ENCODE results near the gene C6orf120. TPM values are rescaled to one million over a fixed set of nuclear protein-coding genes. Genes with fewer than 3 reads are reported as not detected.

C6orf120 gene
- total and polyA plus RNA-seq, 2 experiments from 2014 or later: 37.9 to 58.8 TPM

- no peak overlapping the region for H3K4me3 ChIP-seq
- no peaks in the 10 kb centered on the region for H3K9me2 ChIP-seq (replicated peaks; ENCODE audit: insufficient read depth)
- no peaks in the 10 kb centered on the region for H3K4me1 ChIP-seq (ENCODE audit: insufficient read depth)
- H3K27me3 ChIP-seq: no peaks in the 10 kb centered on the region
- H3K79me2 ChIP-seq: no peaks in the 10 kb centered on the region
- H3K4me2 ChIP-seq: no peak overlapping the region
- H3K9me3 ChIP-seq (ENCODE audit: low read depth): no peaks in the 10 kb centered on the region
- H2AFZ ChIP-seq: no peak overlapping the region
- H3K36me3 ChIP-seq (replicated peaks; ENCODE audit: insufficient read depth, low read depth): no peaks in the 10 kb centered on the region
- WGBS (ENCODE audit: low lambda C conversion rate, missing lambda C conversion rate): 97% methylated on average over 24 of the region's 26 CpGs
- no peak for TF ChIP-seq EZH2phosphoT487 (IDR thresholded peaks at IDR 0.05; ENCODE audit: low read depth, severe bottlenecking, unreplicated experiment)
- TF ChIP-seq, protein P1, sequence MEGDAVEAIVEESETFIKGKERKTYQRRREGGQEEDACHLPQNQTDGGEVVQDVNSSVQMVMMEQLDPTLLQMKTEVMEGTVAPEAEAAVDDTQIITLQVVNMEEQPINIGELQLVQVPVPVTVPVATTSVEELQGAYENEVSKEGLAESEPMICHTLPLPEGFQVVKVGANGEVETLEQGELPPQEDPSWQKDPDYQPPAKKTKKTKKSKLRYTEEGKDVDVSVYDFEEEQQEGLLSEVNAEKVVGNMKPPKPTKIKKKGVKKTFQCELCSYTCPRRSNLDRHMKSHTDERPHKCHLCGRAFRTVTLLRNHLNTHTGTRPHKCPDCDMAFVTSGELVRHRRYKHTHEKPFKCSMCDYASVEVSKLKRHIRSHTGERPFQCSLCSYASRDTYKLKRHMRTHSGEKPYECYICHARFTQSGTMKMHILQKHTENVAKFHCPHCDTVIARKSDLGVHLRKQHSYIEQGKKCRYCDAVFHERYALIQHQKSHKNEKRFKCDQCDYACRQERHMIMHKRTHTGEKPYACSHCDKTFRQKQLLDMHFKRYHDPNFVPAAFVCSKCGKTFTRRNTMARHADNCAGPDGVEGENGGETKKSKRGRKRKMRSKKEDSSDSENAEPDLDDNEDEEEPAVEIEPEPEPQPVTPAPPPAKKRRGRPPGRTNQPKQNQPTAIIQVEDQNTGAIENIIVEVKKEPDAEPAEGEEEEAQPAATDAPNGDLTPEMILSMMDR (IDR thresholded peaks at IDR 0.05; ENCODE audit: poor library complexity): no peak
- TF ChIP-seq EZH2 (IDR thresholded peaks at IDR 0.05; ENCODE audit: borderline replicate concordance): no peak
- no peaks in the 10 kb centered on the region for H4K20me1 ChIP-seq (ENCODE audit: insufficient read depth, poor library complexity, severe bottlenecking)
- DNase-seq (ENCODE audit: low spot score): no peak
- no peak overlapping the region for H3K27ac ChIP-seq
Measured at GRCh38 chr6:169659820-169660610, 41.9 kb upstream of the C6orf120 start.

GRCh38 chr6:169660751-169661390, 41.1 kb upstream of the C6orf120 start:
- Histone ChIP-seq H3K36me3 (replicated peaks; ENCODE audit: insufficient read depth, low read depth) (no peaks in the 10 kb centered on the region), H3K27ac (no peak overlapping the region), H3K9me2 (replicated peaks; ENCODE audit: insufficient read depth) (no peaks in the 10 kb centered on the region), H3K4me1 (ENCODE audit: insufficient read depth) (no peaks in the 10 kb centered on the region), H3K9me3 (ENCODE audit: low read depth) (no peaks in the 10 kb centered on the region), H2AFZ (no peak overlapping the region), H3K27me3 (no peaks in the 10 kb centered on the region), H4K20me1 (ENCODE audit: insufficient read depth, poor library complexity, severe bottlenecking) (no peaks in the 10 kb centered on the region), H3K79me2 (no peaks in the 10 kb centered on the region), H3K4me3 (no peak overlapping the region), H3K4me2 (no peak overlapping the region)
- TF ChIP-seq, protein P1 (IDR thresholded peaks at IDR 0.05; ENCODE audit: poor library complexity): no peak
- no peak for TF ChIP-seq EZH2phosphoT487 (IDR thresholded peaks at IDR 0.05; ENCODE audit: low read depth, severe bottlenecking, unreplicated experiment)
- TF ChIP-seq EZH2 (IDR thresholded peaks at IDR 0.05; ENCODE audit: borderline replicate concordance): no peak
- DNase-seq (ENCODE audit: low spot score): no peak
- WGBS (ENCODE audit: low lambda C conversion rate, missing lambda C conversion rate): 98% methylated on average over 24 of the region's 26 CpGs

DNA sequence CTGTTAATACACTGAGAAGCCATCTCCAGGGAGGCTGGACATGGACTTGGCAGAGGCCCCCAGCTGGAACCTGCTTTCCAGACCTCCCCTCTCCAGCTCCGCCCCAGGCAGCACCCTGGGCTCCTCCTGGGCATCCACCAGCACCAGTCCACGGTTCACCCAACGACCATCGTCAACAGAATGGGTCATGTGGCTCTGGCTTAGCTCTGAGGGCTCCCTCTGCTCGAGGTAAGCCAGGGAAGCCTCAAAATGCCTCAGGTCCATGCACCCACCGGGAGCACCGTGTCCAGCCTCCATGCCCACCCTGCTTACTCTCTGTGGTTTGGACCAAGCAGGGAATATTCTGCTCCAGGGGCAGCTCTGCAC, 40.6 kb upstream of the C6orf120 start:
- H3K4me2 ChIP-seq: no peak overlapping the region
- no peak overlapping the region for H2AFZ ChIP-seq
- no peaks in the 10 kb centered on the region for H3K79me2 ChIP-seq
- H3K9me3 ChIP-seq (ENCODE audit: low read depth): no peaks in the 10 kb centered on the region
- no peak for DNase-seq (ENCODE audit: low spot score)
- no peaks in the 10 kb centered on the region for H3K27me3 ChIP-seq
- no peak overlapping the region for H3K27ac ChIP-seq
- no peaks in the 10 kb centered on the region for H3K9me2 ChIP-seq (replicated peaks; ENCODE audit: insufficient read depth)
- WGBS (ENCODE audit: low lambda C conversion rate, missing lambda C conversion rate): 97% methylated on average over 7 of the region's 7 CpGs
- H3K36me3 ChIP-seq (replicated peaks; ENCODE audit: insufficient read depth, low read depth): no peaks in the 10 kb centered on the region
- TF ChIP-seq, protein P1 (IDR thresholded peaks at IDR 0.05; ENCODE audit: poor library complexity): no peak
- TF ChIP-seq EZH2 (IDR thresholded peaks at IDR 0.05; ENCODE audit: borderline replicate concordance) (no peak), EZH2phosphoT487 (IDR thresholded peaks at IDR 0.05; ENCODE audit: low read depth, severe bottlenecking, unreplicated experiment) (no peak)
- no peaks in the 10 kb centered on the region for H4K20me1 ChIP-seq (ENCODE audit: insufficient read depth, poor library complexity, severe bottlenecking)
- no peak overlapping the region for H3K4me3 ChIP-seq
- H3K4me1 ChIP-seq (ENCODE audit: insufficient read depth): no peaks in the 10 kb centered on the region
